Prostate gland (tissue), 2 donors: ENCODE measurements around the gene TAC4. TPM values are rescaled to one million over a fixed set of nuclear protein-coding genes. Genes with fewer than 3 reads are reported as not detected.

Experiments
- DNase-seq: peaks from one replicate; pipeline ENCODE4 v3.0.0-alpha.2; 2019; ENCODE audit warnings: low spot score
- H3K27ac ChIP-seq, 2 donors: fragments of 200-600 bp; sonication (generic); 2 replicates each; pipeline ENCODE4 v1.5.1; 2017 to 2019
- H3K27me3 ChIP-seq: fragments of 200-600 bp; sonication (generic); replicated peaks from 2 replicates; pipeline ENCODE4 v1.5.1; 2019; ENCODE audit not compliant: insufficient read depth
- H3K36me3 ChIP-seq, 2 donors: fragments of 200-600 bp; sonication (generic); 1 replicate in 1 of 2; 2 replicates in 1 of 2; pipeline versions ENCODE4 v1.5.1 to v1.8.1; 2017 to 2019
- H3K4me1 ChIP-seq: fragments of 200-600 bp; sonication (generic); replicated peaks from 2 replicates; pipeline ENCODE4 v1.5.1; 2019
- H3K4me3 ChIP-seq, 2 donors: fragments of 200-600 bp; sonication (generic); 2 replicates each; pipeline ENCODE4 v1.5.1; 2017 to 2019
- H3K9me3 ChIP-seq: fragments of 200-600 bp; sonication (generic); 2 replicates; pipeline ENCODE4 v1.5.1; 2017
- CTCF ChIP-seq, 4 experiments: fragments of 200-600 bp in 2 of 4; fragments of 450-650 bp in 2 of 4; sonication (generic) in 2 of 4; IDR thresholded peaks; 1 replicate in 3 of 4; 2 replicates in 1 of 4; pipeline ENCODE4 v1.5.1; 2016 to 2019; ENCODE audit warnings: antibody characterized with exemption in 4 of 4, mild to moderate bottlenecking in 2 of 4, moderate library complexity in 2 of 4
- POLR2A ChIP-seq: fragments of 450-650 bp; IDR thresholded peaks from one replicate; pipeline ENCODE4 v1.6.1; 2016; ENCODE audit warnings: antibody characterized with exemption, mild to moderate bottlenecking
- POLR2AphosphoS5 ChIP-seq: sonication (generic); formaldehyde crosslinking; IDR thresholded peaks from one replicate; pipeline ENCODE4 v1.6.1; 2017; ENCODE audit warnings: antibody characterized with exemption
- WGBS: methylation state at CpG from one replicate; pipeline ENCODE4 v1.1.5; 2018; 5-methylcytosine and 5-hydroxymethylcytosine counted together
- intact Hi-C: fragments of 100-400 bp; cut with DNase I; formaldehyde crosslinking; loops from one replicate; pipeline ENCODE4 v1.14.2; 2022
- total RNA-seq, 2 donors: library from RNA; depleted of rRNA; stranded (reverse); fragments of >200 nt; gene quantifications; one replicate each; pipeline ENCODE4 v1.1.0, GENCODE V29; 2016

Gene TAC4
- total RNA-seq, 2 donors from 2014 or later = not detected

- Histone ChIP-seq H3K36me3 (no peaks in the 10 kb centered on the region), H3K27me3 (no peaks in the 10 kb centered on the region), H3K4me1 (no peaks in the 10 kb centered on the region), H3K27ac (no peak overlapping the region), H3K4me3 (no peak overlapping the region), H3K9me3 (no peaks in the 10 kb centered on the region)
- intact Hi-C loops = no loop called here
- 74% methylated on average over 9 of the region's 9 CpGs for WGBS
- peak; percentile 56 for DNase-seq
- TF ChIP-seq CTCF (IDR thresholded peaks at IDR 0.05) = no peak
- TF ChIP-seq POLR2AphosphoS5 = no peak
- TF ChIP-seq POLR2A = no peak
Measured at GRCh38 chr17:49887744-49888360, 40.0 kb upstream of the TAC4 start.

- Histone ChIP-seq H3K9me3 (no peaks in the 10 kb centered on the region), H3K4me3 (no peak overlapping the region), H3K36me3 (no peaks in the 10 kb centered on the region), H3K27me3 (no peaks in the 10 kb centered on the region), H3K4me1 (no peaks in the 10 kb centered on the region), H3K27ac (no peak overlapping the region)
- TF ChIP-seq POLR2A (no peak), POLR2AphosphoS5 (peak; percentile 71)
- intact Hi-C loops = no loop called here
- WGBS = 31% methylated on average over 7 of the region's 7 CpGs
- peak; percentile 78 for DNase-seq
Measured at GRCh38 chr17:49887086-49887743, 39.3 kb upstream of the TAC4 start.

- no peak for DNase-seq
- H3K4me3 ChIP-seq = no peak overlapping the region
- 72% methylated on average over 5 of the region's 5 CpGs for whole genome bisulfite sequencing
- no peaks in the 10 kb centered on the region for H3K9me3 ChIP-seq
- no peak overlapping the region for H3K27ac ChIP-seq
- H3K4me1 ChIP-seq = no peaks in the 10 kb centered on the region
- no peaks in the 10 kb centered on the region for H3K27me3 ChIP-seq
- no peaks in the 10 kb centered on the region for H3K36me3 ChIP-seq
- no peak for TF ChIP-seq POLR2A
- TF ChIP-seq CTCF (IDR thresholded peaks at IDR 0.05) = no peak
- TF ChIP-seq POLR2AphosphoS5 = no peak
- intact Hi-C loops = no loop called here
Measured at GRCh38 chr17:49886036-49886435, 38.2 kb upstream of the TAC4 start.

GRCh38 chr17:49882434-49882833, 34.6 kb upstream of the TAC4 start:
- Histone ChIP-seq H3K9me3 (no peaks in the 10 kb centered on the region), H3K27ac (no peak overlapping the region), H3K4me3 (no peak overlapping the region), H3K4me1 (no peaks in the 10 kb centered on the region), H3K36me3 (no peaks in the 10 kb centered on the region), H3K27me3 (no peaks in the 10 kb centered on the region)
- intact Hi-C loops = loop anchor here (5.0 kb wide), 1 partner anchor 115 kb away; the partner anchor contains the start of gene DLX3
- no peak for DNase-seq
- WGBS = 63% methylated on average over 7 of the region's 7 CpGs
- no peak for TF ChIP-seq CTCF (IDR thresholded peaks at IDR 0.05)

GRCh38 chr17:49881054-49881402, 33.2 kb upstream of the TAC4 start:
- 49% methylated on average over 5 of the region's 5 CpGs for WGBS
- intact Hi-C loops = loop anchor here (5.0 kb wide), 1 partner anchor 116 kb away; the partner anchor contains the start of gene DLX3

More at GRCh38 chr17:49881054-49881402, 33.2 kb upstream of the TAC4 start:
- H3K36me3 ChIP-seq = no peaks in the 10 kb centered on the region
- H3K4me3 ChIP-seq = no peak overlapping the region
- no peak for DNase-seq
- H3K27me3 ChIP-seq = no peaks in the 10 kb centered on the region
- H3K27ac ChIP-seq = no peak overlapping the region
- H3K9me3 ChIP-seq = no peaks in the 10 kb centered on the region
- no peaks in the 10 kb centered on the region for H3K4me1 ChIP-seq
- no peak for TF ChIP-seq CTCF (IDR thresholded peaks at IDR 0.05)
- TF ChIP-seq POLR2A = no peak
- no peak for TF ChIP-seq POLR2AphosphoS5
